Measurements from ENCODE around the gene MYL1.

The MYL1 gene

GRCh38 chr2:210269148-210269547, 45.8 kb downstream of the MYL1 start:
- no peak for TF ChIP-seq CTCF (IDR thresholded peaks at IDR 0.05; ENCODE audit: borderline replicate concordance, insufficient read depth, low read depth, low read length)
- H3K4me3 ChIP-seq (ENCODE audit: low read depth, low read length), result no peak overlapping the region

GRCh38 chr2:210268281-210268680, 46.7 kb downstream of the MYL1 start:
- TF ChIP-seq CTCF (IDR thresholded peaks at IDR 0.05; ENCODE audit: borderline replicate concordance, insufficient read depth, low read depth, low read length), result no peak

GRCh38 chr2:210267698-210268097, 47.3 kb downstream of the MYL1 start:
- H3K4me3 ChIP-seq (ENCODE audit: low read depth, low read length), result no peak overlapping the region
- TF ChIP-seq CTCF (IDR thresholded peaks at IDR 0.05; ENCODE audit: borderline replicate concordance, insufficient read depth, low read depth, low read length), result no peak

More at GRCh38 chr2:210268281-210268680, 46.7 kb downstream of the MYL1 start:
- no peak overlapping the region for H3K4me3 ChIP-seq (ENCODE audit: low read depth, low read length)

GRCh38 chr2:210264282-210264681, 50.7 kb downstream of the MYL1 start:
- H3K4me3 ChIP-seq (ENCODE audit: low read depth, low read length), result no peak overlapping the region
- no peak for TF ChIP-seq CTCF (IDR thresholded peaks at IDR 0.05; ENCODE audit: borderline replicate concordance, insufficient read depth, low read depth, low read length)

- H3K4me3 ChIP-seq (ENCODE audit: low read depth, low read length), result no peak overlapping the region
- TF ChIP-seq CTCF (IDR thresholded peaks at IDR 0.05; ENCODE audit: borderline replicate concordance, insufficient read depth, low read depth, low read length), result no peak
Measured at GRCh38 chr2:210263841-210264240, 51.1 kb downstream of the MYL1 start.

GRCh38 chr2:210262036-210262435, 52.9 kb downstream of the MYL1 start:
- no peak overlapping the region for H3K4me3 ChIP-seq (ENCODE audit: low read depth, low read length)
- no peak for TF ChIP-seq CTCF (IDR thresholded peaks at IDR 0.05; ENCODE audit: borderline replicate concordance, insufficient read depth, low read depth, low read length)

GRCh38 chr2:210259687-210260086, 55.3 kb downstream of the MYL1 start:
- H3K4me3 ChIP-seq (ENCODE audit: low read depth, low read length), result no peak overlapping the region
- TF ChIP-seq CTCF (IDR thresholded peaks at IDR 0.05; ENCODE audit: borderline replicate concordance, insufficient read depth, low read depth, low read length), result no peak
